Measurements from ENCODE around the gene POU2F3. TPM values are rescaled to one million over a fixed set of nuclear protein-coding genes. Genes with fewer than 3 reads are reported as not detected.

POU2F3 gene
- total RNA-seq, 2 donors from 2014 or later, result 0.26 TPM; not detected in 1

DNA sequence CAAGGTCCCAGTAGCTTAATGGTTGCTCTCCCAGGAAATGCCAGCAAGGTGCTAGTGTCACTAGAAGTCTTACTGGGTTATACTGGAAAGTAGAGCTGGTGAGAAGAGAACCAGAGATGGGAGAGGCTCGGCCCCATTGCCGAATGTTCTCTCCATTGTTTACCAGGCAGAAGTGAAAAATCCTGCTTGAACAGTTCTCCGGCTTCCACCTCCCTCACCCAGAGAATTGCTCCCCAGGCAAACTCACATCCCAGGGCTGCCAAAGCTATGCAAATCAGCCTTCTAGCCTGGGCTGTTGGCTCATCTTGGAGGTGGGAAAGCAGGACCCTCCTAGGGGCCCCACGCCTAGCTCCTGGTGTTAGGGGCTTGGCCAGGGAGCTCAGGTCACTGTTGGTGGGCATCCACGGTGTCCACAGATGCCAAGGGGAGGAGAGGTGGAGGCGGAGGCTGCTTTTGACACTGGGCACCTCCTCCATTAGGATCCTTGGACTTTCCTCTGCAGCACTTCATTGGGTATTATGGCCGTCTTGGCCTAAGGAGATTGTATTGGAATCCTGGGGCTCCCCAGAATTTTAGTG is 20.1 kb downstream of the POU2F3 start:
- no peak overlapping the region for H3K27ac ChIP-seq
- TF ChIP-seq POLR2A (IDR thresholded peaks at IDR 0.05), result no peak
- no peaks in the 10 kb centered on the region for H3K36me3 ChIP-seq (replicated peaks in 1 of 2; ENCODE audit: insufficient read depth in 1 of 2, low read depth in 2 of 2)
- ATAC-seq (no peak), DNase-seq (no peak)
- intact Hi-C loops (cut with DNase I), result no loop called here
- no peak overlapping the region for H3K4me3 ChIP-seq
- peaks cover 8% of the 10 kb centered on the region for H3K4me1 ChIP-seq
- 77 to 83% methylated on average over 6 to 7 of the region's 7 CpGs for WGBS, 2 donors
- H3K27me3 ChIP-seq, result no peaks in the 10 kb centered on the region
- H3K9me3 ChIP-seq, result no peaks in the 10 kb centered on the region

DNA sequence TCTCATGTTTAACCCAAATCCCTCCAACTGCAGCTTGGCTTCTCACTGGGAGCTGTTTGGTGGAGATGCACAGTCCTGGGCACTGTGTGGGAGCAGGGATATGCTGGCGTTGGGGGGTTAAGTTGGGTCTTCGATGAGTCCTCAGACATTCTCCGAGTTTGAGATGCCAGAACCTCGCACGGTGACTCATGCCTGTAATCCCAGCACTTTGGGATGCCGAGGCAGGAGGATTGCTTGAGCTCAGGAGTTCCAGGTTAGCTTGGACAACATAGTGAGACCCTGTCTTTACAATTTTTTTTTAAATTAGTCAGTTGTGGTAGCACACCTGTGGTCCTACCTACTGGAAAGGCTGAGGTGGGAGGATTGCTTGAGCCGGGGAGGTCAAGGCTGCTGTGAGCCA is 20.7 kb downstream of the POU2F3 start:
- Histone ChIP-seq H3K9me3 (no peaks in the 10 kb centered on the region), H3K4me3 (no peak overlapping the region), H3K27ac (no peak overlapping the region), H3K36me3 (replicated peaks in 1 of 2; ENCODE audit: insufficient read depth in 1 of 2, low read depth in 2 of 2) (no peaks in the 10 kb centered on the region), H3K4me1 (peaks cover 3% of the 10 kb centered on the region), H3K27me3 (no peaks in the 10 kb centered on the region)
- TF ChIP-seq, protein P1, sequence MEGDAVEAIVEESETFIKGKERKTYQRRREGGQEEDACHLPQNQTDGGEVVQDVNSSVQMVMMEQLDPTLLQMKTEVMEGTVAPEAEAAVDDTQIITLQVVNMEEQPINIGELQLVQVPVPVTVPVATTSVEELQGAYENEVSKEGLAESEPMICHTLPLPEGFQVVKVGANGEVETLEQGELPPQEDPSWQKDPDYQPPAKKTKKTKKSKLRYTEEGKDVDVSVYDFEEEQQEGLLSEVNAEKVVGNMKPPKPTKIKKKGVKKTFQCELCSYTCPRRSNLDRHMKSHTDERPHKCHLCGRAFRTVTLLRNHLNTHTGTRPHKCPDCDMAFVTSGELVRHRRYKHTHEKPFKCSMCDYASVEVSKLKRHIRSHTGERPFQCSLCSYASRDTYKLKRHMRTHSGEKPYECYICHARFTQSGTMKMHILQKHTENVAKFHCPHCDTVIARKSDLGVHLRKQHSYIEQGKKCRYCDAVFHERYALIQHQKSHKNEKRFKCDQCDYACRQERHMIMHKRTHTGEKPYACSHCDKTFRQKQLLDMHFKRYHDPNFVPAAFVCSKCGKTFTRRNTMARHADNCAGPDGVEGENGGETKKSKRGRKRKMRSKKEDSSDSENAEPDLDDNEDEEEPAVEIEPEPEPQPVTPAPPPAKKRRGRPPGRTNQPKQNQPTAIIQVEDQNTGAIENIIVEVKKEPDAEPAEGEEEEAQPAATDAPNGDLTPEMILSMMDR (IDR thresholded peaks at IDR 0.05), result no peak
- TF ChIP-seq POLR2A (IDR thresholded peaks at IDR 0.05), result no peak
- WGBS, 2 donors, result 68 to 85% methylated on average over 6 to 7 of the region's 7 CpGs
- ATAC-seq (no peak), DNase-seq (no peak)
- intact Hi-C loops (cut with DNase I), result no loop called here

DNA sequence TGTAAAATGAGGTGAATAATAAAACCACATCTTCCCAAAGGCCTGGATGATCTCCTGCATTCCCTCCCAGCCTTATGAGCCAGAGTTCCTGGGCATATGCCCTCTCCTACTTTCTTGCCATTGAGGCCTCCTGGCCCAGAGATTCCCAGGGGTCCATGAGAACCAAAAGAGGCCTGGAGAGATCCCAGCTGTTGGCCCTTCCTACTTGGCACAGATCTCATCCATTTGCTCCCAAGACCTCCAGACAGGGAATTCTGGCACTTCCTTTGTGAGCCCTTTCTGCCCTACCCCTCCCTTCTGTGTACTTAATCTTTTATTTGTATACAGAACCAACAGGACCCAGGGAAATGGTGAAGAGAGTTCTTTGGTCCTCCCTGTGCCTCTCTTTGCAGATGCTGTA is 21.4 kb downstream of the POU2F3 start:
- DNase-seq (no peak), ATAC-seq (no peak)
- TF ChIP-seq POLR2A (IDR thresholded peaks at IDR 0.05), result no peak
- TF ChIP-seq, protein P1 (IDR thresholded peaks at IDR 0.05), result no peak
- no peaks in the 10 kb centered on the region for H3K27me3 ChIP-seq
- no peak overlapping the region for H3K4me3 ChIP-seq
- no peak overlapping the region for H3K27ac ChIP-seq
- no peaks in the 10 kb centered on the region for H3K4me1 ChIP-seq
- no peaks in the 10 kb centered on the region for H3K36me3 ChIP-seq (replicated peaks in 1 of 2; ENCODE audit: insufficient read depth in 1 of 2, low read depth in 2 of 2)
- H3K9me3 ChIP-seq, result no peaks in the 10 kb centered on the region
- intact Hi-C loops (cut with DNase I), result no loop called here

DNA sequence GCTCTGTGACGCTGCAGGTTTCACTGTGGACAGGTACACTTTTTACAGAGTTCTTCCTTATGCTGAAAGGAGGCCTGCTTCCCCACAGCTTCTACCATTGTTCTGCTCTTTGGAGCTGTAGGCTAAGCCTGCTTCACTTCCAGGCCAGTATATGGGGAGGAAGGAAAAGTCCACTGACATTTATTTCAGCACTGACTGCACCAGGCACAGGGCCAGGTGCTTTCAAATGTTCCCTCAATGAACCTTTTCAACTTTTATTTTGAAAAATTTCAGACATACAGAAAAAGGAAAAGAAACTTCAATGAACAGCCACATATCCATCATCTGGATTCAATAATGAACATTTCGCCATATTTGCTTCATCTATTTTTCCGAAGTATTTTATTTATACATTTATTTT is 22.0 kb downstream of the POU2F3 start:
- no peak overlapping the region for H3K4me3 ChIP-seq
- TF ChIP-seq, protein P1 (IDR thresholded peaks at IDR 0.05), result no peak
- TF ChIP-seq POLR2A (IDR thresholded peaks at IDR 0.05), result no peak
- H3K27me3 ChIP-seq, result no peaks in the 10 kb centered on the region
- intact Hi-C loops (cut with DNase I), result no loop called here
- no peaks in the 10 kb centered on the region for H3K4me1 ChIP-seq
- H3K27ac ChIP-seq, result no peak overlapping the region
- 78 to 92% methylated on average over 3 of the region's 3 CpGs for WGBS, 2 donors
- H3K9me3 ChIP-seq, result no peaks in the 10 kb centered on the region
- DNase-seq (no peak), ATAC-seq (no peak)
- no peaks in the 10 kb centered on the region for H3K36me3 ChIP-seq (replicated peaks in 1 of 2; ENCODE audit: insufficient read depth in 1 of 2, low read depth in 2 of 2)

DNA sequence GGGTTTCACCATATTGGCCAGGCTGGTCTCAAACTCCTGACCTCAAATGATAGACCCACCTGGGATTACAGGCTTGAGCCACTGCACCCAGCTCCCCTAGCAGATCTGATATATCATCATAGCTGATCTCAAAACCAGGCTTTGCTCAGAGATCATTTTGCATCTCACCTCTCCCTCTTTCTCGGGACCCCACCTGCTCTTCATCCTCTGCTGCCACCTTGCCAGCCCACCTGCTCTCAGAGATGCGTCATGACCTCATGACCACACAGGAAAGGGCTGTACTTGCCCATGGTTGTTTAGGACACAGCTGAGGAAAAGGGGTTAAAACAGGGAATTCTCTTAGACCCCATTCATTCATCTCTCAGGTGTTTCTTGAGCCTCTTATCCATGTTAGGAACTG is 27.4 kb downstream of the POU2F3 start:
- no peak for DNase-seq
- Histone ChIP-seq H3K9me3 (no peaks in the 10 kb centered on the region), H3K4me3 (no peak overlapping the region), H3K36me3 (replicated peaks in 1 of 2; ENCODE audit: insufficient read depth in 1 of 2, low read depth in 2 of 2) (no peaks in the 10 kb centered on the region), H3K27ac (no peak overlapping the region), H3K4me1 (no peaks in the 10 kb centered on the region), H3K27me3 (no peaks in the 10 kb centered on the region)
- intact Hi-C loops (cut with DNase I), result no loop called here
- no peak for TF ChIP-seq POLR2A (IDR thresholded peaks at IDR 0.05)
- TF ChIP-seq, protein P1 (IDR thresholded peaks at IDR 0.05), result no peak
- no peak for ATAC-seq
- WGBS, 2 donors, result 55 to 68% methylated on average over 2 of the region's 2 CpGs

All from body of pancreas (tissue), 4 donors.